Right lobe of liver (tissue), 6 donors: Measurements from ENCODE around the gene APOC3. TPM values are rescaled to one million over a fixed set of nuclear protein-coding genes. Genes with fewer than 3 reads are reported as not detected.

Experiments used
- ATAC-seq, 4 donors: fragments of 200-7000 bp; cut with Tn5 transposase; one replicate each; pipeline ENCODE4 v1.9.1; 2020; ENCODE audit warnings: mild to moderate bottlenecking in 4 of 4, moderate library complexity in 4 of 4
- DNase-seq, 3 donors: peaks; one replicate each; pipeline ENCODE4 v3.0.0-alpha.2; 2020
- H3K27ac ChIP-seq, 3 donors: fragments of 200-600 bp; one replicate each; pipeline ENCODE4 v1.8.0; 2022
- H3K27me3 ChIP-seq, 2 donors: fragments of 200-600 bp; one replicate each; pipeline ENCODE4 v1.8.0; 2022
- H3K36me3 ChIP-seq, 4 donors: fragments of 200-600 bp; sonication (generic) in 1 of 4; one replicate each; pipeline versions ENCODE4 v1.5.1 to v1.8.0; 2017 to 2022; ENCODE audit warnings: control low read depth in 1 of 4
- H3K4me1 ChIP-seq, 4 donors: fragments of 200-600 bp; sonication (generic) in 1 of 4; one replicate each; pipeline versions ENCODE4 v1.5.1 to v1.8.0; 2017 to 2022; ENCODE audit warnings: control low read depth in 1 of 4
- H3K4me3 ChIP-seq, 3 donors: fragments of 200-600 bp; one replicate each; pipeline ENCODE4 v1.8.0; 2022
- H3K9me3 ChIP-seq, 4 donors: fragments of 200-600 bp; sonication (generic) in 1 of 4; one replicate each; pipeline versions ENCODE4 v1.5.1 to v1.8.0; 2017 to 2022; ENCODE audit warnings: control low read depth in 1 of 4
- POLR2A ChIP-seq: fragments of 450-650 bp; IDR thresholded peaks from one replicate; pipeline ENCODE4 v1.6.1; 2017; ENCODE audit warnings: antibody characterized with exemption, mild to moderate bottlenecking
- WGBS: methylation state at CpG from one replicate; pipeline ENCODE4 v1.1.6; 2018; ENCODE audit warnings: low coverage, low lambda C conversion rate; ENCODE audit not compliant: insufficient coverage; ENCODE audit errors: missing lambda C conversion rate; 5-methylcytosine and 5-hydroxymethylcytosine counted together
- intact Hi-C, 2 donors: fragments of 100-400 bp; cut with DNase I; formaldehyde crosslinking; loops; one replicate each; pipeline versions ENCODE4 v1.11.2 to v1.14.1; 2022
- total RNA-seq, 6 experiments: library from RNA; depleted of rRNA in 2 of 6; stranded (reverse); fragments of >200 nt in 2 of 6; fragmentation: NEBNext Ultra II Directional in 3 of 6; extraction: Animal tissue kit (Norgen Biotek cat#: 25700) in 3 of 6; gene quantifications; one replicate each; pipeline versions ENCODE4 v1.1.0 to v1.2.4, GENCODE V29; 2016 to 2023
- TF ChIP-seq, protein P1 (sequence below), 4 donors: fragments of 200-600 bp in 3 of 4; fragments of 450-650 bp in 1 of 4; IDR thresholded peaks; one replicate each; pipeline versions ENCODE4 v1.5.1 to v1.8.0; 2016 to 2022; ENCODE audit warnings: antibody characterized with exemption in 4 of 4, mild to moderate bottlenecking in 2 of 4
- donor health status: DM: no; HTN: yes; CAD: no.
- donor health status: DM: no; HTN: no; CAD: no.
- donor health status: DM: no; HTN: no; CAD: no.
- donor health status: DM: no; HTN: yes; CAD: no.
- donor health status: DM: no; HTN: yes; CAD: no.

APOC3 gene
- total RNA-seq, 6 experiments from 2014 or later = 4,225 to 15,106 (median 9,815) TPM

DNA sequence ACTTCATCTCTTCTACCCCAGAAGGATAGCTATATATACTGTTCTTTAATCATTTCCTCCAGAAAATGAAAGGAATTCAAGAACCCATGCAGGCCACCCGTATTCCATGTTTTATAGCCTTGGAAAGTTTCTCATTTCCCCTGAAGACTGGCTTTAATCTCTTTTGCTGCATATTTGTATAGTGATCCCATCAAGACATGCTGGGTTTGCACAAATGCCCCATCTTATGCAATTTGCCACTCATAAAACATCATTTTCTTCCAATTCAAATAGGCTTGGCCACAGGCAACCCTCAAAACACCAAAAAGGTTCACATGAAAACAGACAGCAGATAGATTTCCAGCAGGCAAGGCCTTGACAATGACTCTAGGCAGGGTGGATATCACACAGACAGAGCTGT is 36.0 kb downstream of the APOC3 start:
- 56% methylated on average over 1 of the region's 1 CpG for WGBS
- Histone ChIP-seq H3K4me1 (peaks cover 0 to 38% (median 9%) of the 10 kb centered on the region in 4 donors), H3K36me3 (peaks cover 0 to 50% (median 14%) of the 10 kb centered on the region in 4 donors), H3K4me3 (no peak overlapping the region), H3K9me3 (no peaks in the 10 kb centered on the region), H3K27me3 (no peaks in the 10 kb centered on the region), H3K27ac (peak overlapping the region in 1 of 3 donors; percentile 40)
- ATAC-seq (no peak), DNase-seq (no peak)
- TF ChIP-seq, protein P1, sequence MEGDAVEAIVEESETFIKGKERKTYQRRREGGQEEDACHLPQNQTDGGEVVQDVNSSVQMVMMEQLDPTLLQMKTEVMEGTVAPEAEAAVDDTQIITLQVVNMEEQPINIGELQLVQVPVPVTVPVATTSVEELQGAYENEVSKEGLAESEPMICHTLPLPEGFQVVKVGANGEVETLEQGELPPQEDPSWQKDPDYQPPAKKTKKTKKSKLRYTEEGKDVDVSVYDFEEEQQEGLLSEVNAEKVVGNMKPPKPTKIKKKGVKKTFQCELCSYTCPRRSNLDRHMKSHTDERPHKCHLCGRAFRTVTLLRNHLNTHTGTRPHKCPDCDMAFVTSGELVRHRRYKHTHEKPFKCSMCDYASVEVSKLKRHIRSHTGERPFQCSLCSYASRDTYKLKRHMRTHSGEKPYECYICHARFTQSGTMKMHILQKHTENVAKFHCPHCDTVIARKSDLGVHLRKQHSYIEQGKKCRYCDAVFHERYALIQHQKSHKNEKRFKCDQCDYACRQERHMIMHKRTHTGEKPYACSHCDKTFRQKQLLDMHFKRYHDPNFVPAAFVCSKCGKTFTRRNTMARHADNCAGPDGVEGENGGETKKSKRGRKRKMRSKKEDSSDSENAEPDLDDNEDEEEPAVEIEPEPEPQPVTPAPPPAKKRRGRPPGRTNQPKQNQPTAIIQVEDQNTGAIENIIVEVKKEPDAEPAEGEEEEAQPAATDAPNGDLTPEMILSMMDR (IDR thresholded peaks at IDR 0.05) = no peak
- TF ChIP-seq POLR2A = no peak
- intact Hi-C loops = no loop called here

DNA sequence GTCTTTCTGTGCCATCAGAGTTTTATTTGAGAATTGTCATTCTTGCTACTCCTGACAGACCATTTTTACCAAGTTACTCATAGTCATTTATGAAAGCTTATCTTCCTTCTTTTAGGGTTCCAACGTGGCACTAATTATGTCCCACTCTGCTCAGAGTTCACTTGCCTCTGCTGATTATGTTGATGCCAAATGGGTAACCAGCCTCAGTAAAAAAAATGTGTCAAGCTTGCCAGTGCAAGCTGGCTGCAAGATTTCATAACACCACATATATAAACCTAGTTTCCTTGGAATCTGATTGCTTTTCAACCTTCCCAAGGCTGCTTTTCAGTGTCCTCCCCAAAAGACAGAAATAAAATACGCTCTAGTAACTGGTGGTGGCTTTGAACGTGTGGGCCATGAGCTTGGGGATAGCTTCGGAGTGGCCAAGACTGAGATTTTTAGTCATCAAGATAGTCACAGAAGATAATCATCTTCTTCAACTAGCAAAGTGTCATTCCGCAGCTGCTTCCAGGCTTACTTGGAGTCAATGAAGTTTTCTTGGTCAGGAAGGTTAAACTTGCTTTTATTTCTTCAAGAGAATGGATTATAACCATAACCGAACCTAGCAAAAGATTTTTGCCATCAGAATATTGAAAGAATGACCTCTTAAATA is 37.2 kb downstream of the APOC3 start:
- intact Hi-C loops = no loop called here

GRCh38 chr11:116867619-116868018 is 37.9 kb downstream of the APOC3 start:
- peaks cover 0 to 38% (median 9%) of the 10 kb centered on the region in 4 donors for H3K4me1 ChIP-seq
- peaks cover 0 to 50% (median 14%) of the 10 kb centered on the region in 4 donors for H3K36me3 ChIP-seq
- WGBS = 94% methylated on average over 3 of the region's 11 CpGs
- no peaks in the 10 kb centered on the region for H3K27me3 ChIP-seq
- H3K27ac ChIP-seq = no peak overlapping the region
- no peak for TF ChIP-seq POLR2A
- TF ChIP-seq, protein P1 (IDR thresholded peaks at IDR 0.05) = no peak
- intact Hi-C loops = no loop called here
- DNase-seq (no peak), ATAC-seq (no peak)
- no peak overlapping the region for H3K4me3 ChIP-seq
- H3K9me3 ChIP-seq = no peaks in the 10 kb centered on the region

More for the DNA sequence above, 37.2 kb downstream of the APOC3 start:
- H3K27me3 ChIP-seq = no peaks in the 10 kb centered on the region
- no peak for TF ChIP-seq POLR2A
- TF ChIP-seq, protein P1 (IDR thresholded peaks at IDR 0.05) = no peak
- H3K36me3 ChIP-seq = peaks cover 0 to 49% (median 13%) of the 10 kb centered on the region in 4 donors
- peaks cover 0 to 38% (median 9%) of the 10 kb centered on the region in 4 donors for H3K4me1 ChIP-seq
- ATAC-seq = peak in 2 of 4 donors; percentile 19 to 28
- DNase-seq = no peak
- peak overlapping the region in 1 of 3 donors; percentile 40 for H3K27ac ChIP-seq
- no peaks in the 10 kb centered on the region for H3K9me3 ChIP-seq
- 74% methylated on average over 6 of the region's 6 CpGs for WGBS
- H3K4me3 ChIP-seq = no peak overlapping the region

GRCh38 chr11:116868066-116868465 is 38.4 kb downstream of the APOC3 start:
- DNase-seq = no peak
- Histone ChIP-seq H3K27ac (no peak overlapping the region), H3K36me3 (peaks cover 0 to 52% (median 16%) of the 10 kb centered on the region in 4 donors), H3K4me3 (no peak overlapping the region), H3K9me3 (no peaks in the 10 kb centered on the region), H3K4me1 (peaks cover 0 to 38% (median 9%) of the 10 kb centered on the region in 4 donors), H3K27me3 (no peaks in the 10 kb centered on the region)
- no peak for TF ChIP-seq POLR2A
- TF ChIP-seq, protein P1 (IDR thresholded peaks at IDR 0.05) = no peak
- ATAC-seq = no peak
- WGBS = 82% methylated on average over 3 of the region's 3 CpGs
- intact Hi-C loops = no loop called here
